Measurements from ENCODE around the gene INSYN1.

The INSYN1 gene, protein sequence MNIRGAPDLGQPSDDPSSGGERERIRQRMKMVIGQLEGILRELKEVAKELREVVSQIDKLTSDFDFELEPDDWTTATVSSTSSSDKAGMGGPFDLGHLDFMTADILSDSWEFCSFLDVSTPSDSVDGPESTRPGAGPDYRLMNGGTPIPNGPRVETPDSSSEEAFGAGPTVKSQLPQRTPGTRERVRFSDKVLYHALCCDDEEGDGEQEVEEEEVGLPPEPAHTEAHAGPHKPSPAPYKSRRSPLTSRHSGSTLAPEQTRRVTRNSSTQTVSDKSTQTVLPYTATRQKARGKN

GRCh38 chr15:73753250-73754130, at the start of gene INSYN1:
TSS of gene INSYN1 (minus strand) at chr15:73753351. CDS start at chr15:73751130, 2,221 bp downstream.
- TF ChIP-seq CTCF (conservative IDR thresholded peaks at IDR 0.05; ENCODE audit: low read depth, low read length) = no peak
- H3K4me3 ChIP-seq (ENCODE audit: low read depth, low read length) = peak within 1 kb of the TSS; percentile 46
- peak; percentile 48 for DNase-seq (ENCODE audit: low read depth)

DNA sequence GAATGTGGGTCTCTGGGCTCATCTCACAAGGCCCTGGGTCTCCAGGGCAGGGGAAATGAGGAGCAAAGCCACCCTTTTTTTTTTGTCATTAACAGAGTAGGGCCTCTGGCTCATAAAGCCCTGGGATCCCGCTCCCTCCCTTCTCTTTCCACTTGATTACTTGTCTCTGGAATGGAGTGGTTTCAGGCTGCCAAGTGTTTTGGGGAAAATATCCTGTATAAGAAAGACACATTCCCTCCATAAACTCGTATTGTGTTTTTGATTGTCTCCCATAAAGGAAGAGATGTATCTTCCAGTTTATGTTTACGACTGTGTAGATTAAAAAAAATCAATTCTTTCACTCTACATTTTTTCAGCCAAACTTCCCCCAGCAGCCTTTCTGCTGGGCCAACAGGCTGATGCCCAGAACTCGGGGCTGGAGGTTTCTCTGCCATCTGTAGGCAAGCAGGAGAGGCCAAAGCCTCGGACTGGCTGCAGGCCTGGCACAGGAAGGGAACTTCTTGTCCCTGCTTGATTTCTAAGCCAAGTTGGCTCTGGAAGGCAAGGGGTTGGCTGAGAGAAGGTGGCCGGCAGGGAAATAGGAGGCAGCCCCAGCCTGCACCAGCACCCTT, 49.4 kb upstream of the INSYN1 start:
- DNase-seq (ENCODE audit: low read depth) = no peak
- H3K4me3 ChIP-seq (ENCODE audit: low read depth, low read length) = no peak overlapping the region
- TF ChIP-seq CTCF (conservative IDR thresholded peaks at IDR 0.05; ENCODE audit: low read depth, low read length) = no peak

DNA sequence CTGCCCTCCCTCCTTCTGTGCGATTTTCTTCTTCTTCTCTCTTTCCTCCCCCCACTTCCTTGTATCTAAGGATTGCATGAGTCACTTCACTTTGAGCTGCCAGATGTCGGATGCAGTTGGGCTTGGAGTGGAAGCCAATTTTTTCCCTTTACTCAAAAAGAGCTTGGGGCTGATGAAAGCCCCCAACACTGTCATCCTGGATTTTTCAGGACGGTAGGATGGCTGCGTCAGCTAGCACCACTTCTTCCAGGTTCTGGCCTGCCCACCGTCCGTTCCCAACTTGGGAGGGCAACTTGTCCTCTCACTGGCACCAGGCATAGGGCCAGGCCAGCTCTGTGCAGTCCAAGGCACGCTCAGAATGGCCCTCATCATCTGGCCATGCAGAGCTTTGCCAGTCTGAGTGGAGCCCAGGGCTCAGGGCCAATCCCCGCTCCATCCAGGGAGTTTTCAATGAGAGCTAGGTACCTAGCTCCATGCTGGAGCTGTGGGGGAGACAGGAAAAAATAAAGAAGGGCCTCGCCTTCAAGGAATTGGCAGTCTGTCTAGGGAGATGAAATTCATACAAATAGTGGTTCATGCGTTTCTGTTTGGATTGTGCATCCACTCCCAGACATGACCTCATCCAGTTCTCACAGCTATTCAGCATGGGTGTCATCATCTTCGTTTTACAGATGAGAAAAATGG, 47.7 kb upstream of the INSYN1 start:
- peak; percentile 86 for DNase-seq (ENCODE audit: low read depth)
- no peak overlapping the region for H3K4me3 ChIP-seq (ENCODE audit: low read depth, low read length)
- no peak for TF ChIP-seq CTCF (conservative IDR thresholded peaks at IDR 0.05; ENCODE audit: low read depth, low read length)

- TF ChIP-seq CTCF (conservative IDR thresholded peaks at IDR 0.05; ENCODE audit: low read depth, low read length) = no peak
- DNase-seq (ENCODE audit: low read depth) = peak; percentile 49
Observed at GRCh38 chr15:73799466-73799865, 46.3 kb upstream of the INSYN1 start.

DNA sequence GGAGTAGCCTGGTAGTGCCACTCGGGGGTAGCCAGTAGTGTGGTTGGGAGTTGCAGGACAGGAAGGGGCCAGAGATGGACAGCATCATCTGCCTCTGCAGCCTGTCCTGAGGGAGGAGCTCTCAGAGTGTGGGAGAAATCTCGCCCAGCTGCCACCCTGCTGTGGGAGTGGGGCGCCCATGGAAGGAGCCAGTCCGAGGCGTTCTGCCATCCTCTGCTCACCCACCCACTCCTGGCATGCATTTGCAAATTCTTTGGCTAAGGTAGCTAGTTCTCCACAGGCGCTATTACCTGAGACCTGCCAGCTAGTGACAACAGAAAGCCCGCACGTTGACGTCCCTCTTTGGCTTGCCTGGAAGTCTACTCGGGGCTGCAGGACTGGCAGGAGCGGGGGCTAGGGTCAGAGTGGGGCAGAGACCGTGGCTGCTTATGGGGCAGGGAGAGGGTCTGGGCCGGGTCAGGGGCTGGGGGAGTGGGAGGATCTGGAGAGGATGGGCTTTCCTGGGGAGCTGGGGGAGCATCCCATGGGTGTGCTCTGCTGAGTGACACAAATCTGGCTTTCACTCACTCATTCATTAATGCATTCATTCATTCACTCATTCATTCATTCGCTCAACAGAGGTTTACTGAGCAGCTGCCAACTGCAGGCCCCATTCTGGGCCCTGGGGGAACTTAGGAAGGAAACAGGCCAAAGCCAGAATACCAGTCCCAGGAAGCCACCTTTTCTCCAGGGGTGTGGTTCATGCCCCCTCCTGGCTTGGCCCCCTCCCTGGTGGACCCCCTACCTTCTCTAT, 44.4 kb upstream of the INSYN1 start:
- DNase-seq (ENCODE audit: low read depth) = no peak
- no peak overlapping the region for H3K4me3 ChIP-seq (ENCODE audit: low read depth, low read length)
- TF ChIP-seq CTCF (conservative IDR thresholded peaks at IDR 0.05; ENCODE audit: low read depth, low read length) = no peak

More at GRCh38 chr15:73799466-73799865, 46.3 kb upstream of the INSYN1 start:
- no peak overlapping the region for H3K4me3 ChIP-seq (ENCODE audit: low read depth, low read length)

DNA sequence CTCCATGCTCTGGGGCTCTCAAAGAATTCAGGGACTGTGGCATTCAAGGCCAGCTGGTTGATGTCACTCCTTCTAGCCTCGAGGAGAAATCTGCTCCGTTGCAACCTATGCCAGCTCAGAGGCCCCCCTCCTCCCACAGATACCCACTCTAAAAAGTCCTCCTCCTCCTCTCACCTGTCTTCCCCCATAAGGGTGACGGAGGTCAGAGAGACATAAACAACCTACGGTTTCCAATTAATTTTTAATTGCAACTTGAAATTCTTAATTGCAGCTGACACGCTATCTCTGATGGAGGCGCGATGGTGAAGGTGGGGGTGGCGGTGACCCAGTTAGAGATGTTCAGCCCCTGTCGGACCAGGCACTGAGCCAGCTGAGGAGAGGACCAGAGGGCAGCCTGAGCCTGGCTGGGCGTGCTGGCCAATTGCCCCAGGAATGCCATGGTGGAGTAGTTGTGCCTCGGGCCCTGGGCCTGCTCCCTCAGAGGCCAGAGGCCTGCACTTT, 43.2 kb upstream of the INSYN1 start:
- no peak overlapping the region for H3K4me3 ChIP-seq (ENCODE audit: low read depth, low read length)
- no peak for DNase-seq (ENCODE audit: low read depth)
- no peak for TF ChIP-seq CTCF (conservative IDR thresholded peaks at IDR 0.05; ENCODE audit: low read depth, low read length)
